ENCODE data around the gene AKR7A2.

AKR7A2 gene

DNA sequence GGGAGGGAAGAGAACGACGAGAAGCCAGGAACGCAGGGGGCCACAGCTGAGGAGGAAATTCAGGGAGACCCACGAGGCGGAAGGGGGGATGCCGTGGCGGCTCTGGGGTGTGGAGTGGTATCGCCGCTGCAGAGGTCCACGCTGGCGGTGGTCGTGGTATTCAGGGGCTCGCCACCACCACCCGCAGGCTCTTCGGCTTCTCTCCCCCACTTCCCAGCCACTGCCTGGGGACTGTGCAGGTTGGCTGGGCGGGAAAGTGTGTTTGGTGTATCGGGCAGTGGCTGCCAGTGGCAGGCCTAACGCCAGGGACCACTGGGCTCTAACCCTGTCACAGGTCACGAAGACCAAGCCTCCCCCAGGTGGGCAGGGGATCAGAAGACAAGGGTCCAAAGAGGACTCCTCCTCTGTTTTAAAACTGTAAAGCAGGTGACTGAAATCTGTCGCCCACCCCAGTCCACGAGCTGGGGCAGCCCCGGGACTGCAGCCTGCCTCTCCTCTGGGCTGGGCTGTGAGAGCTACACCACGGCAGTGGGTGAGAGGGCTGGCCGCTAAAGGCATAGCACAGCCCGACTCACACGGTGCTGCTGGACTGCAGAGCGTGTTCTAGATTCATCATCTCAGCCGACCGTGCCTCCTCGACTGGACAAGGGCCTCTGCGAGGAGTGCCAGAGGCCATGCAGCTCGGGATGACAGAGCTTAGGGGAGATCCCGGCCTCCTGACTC, 31.1 kb upstream of the AKR7A2 start:
- DNase-seq, result no peak

- DNase-seq, result no peak
Observed at GRCh38 chr1:19342062-19342750, 30.3 kb upstream of the AKR7A2 start.

DNA sequence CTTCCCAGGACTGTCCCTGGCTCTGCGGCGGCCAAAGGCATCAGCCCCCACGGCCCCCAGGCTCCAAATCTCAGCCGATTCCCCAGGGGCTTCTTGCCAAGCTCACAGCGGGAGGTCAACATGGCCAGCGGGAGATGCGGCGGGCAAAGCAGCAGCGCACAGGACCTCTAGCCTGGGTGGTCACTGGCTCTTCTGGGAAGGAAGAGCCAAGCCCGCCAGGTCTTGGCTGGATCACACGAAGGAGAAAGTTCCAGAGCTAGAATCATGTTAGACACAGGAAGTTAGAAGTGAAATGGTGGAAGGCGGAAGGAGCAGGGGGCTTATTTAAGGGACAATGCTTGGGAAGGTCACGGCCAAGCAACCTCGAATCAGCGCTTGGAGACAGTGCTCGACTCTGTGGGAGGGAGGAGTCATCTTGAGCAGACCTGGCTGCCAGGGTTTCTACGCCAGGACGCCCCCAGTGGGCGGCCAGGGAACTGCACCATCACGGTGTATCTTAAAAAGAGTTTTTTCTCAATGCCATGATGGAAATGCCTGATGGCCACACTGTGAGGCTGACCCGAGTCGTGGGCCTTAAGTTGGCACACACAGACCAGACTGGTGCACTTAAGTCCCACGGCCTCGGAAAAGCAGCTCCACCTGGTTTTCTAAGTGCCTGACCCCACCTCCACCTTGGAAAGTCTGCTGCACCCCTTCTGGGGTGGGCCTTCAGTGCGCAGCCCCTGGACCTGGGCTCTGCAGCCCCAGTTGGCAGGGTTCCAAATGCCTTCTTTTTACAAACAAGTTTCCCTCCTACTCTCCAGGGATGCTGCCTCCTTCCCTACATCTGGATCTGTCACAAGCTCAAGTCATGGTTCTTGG, 29.5 kb upstream of the AKR7A2 start:
- DNase-seq, result peak; percentile 82

DNA sequence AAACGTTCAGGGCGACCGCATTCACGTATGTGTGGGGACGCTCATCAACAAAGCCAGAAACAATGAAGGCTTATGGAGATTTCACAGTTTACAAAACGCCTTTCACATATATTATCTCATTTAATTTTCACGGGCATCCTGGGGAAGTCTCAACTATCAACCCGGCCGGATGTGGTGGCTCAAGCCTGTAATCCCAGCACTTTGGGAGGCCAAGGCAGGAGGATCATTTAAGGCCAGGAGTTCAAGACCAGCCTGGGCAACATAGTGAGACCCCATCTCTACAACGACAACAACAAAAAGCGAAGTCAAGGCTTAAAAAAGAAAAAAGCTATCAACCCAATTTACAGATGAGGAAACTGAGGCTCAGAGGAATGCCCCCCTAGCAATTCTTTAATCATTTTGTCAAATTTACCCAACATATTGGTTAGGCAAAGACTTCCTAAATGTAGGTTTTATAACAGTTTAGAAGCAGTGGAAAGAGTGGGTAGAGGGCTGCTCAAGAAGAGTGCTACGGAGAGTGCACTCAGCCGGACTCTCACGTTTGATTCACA, 28.5 kb upstream of the AKR7A2 start:
- DNase-seq, result no peak

DNA sequence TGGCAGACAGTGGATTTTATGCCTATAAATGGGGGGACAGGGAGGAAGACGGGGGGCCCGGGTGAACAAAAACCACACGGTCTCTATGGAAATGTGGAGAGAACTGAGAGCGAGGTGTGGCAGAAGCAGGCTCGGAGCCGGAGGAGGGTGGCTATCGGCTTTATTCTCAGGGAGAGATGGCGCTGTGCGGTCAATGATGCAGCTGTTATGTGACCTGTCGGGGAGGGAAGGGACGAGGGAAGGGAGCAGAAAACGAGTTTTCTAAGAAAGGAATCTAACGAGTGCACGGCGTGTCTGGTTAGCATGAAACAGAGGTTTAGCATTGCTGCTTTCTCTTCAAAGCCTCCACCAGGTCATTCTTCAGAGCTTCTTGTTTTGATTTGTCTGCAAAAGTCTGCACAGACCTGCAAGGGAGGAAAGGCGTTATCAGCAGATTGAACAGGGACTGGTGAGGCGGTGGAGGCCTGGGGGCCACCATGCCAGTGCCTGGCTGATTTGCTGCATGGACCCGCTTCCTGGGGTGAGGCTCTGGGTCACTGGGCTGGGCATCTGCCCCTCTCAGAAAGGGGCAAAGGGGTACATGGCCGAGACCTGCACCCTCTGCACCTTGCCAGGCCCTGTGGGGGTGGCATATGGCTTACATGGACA, 27.4 kb upstream of the AKR7A2 start:
- no peak for DNase-seq

DNA sequence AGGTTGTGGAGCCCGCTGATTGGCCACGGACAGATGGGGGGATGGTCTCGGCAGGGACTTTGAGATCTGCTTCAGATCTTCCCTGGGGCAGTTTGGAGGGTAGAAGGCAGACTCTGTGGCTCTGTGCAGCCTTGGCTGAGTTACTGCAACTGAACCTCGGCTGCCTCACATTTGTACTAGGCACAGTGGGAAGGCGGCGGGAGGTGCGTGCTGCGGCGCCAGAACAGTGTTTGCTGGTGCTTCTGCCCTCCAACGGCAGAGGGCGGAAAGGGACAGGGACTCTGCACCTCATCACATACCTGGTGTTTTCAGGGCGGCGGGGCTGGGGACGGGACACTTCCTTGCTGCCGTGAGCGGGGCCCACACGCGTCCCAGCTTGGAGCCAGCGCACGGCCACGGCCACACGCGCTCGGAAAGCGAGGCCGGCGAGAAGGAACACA, 26.4 kb upstream of the AKR7A2 start:
- DNase-seq, result no peak

DNA sequence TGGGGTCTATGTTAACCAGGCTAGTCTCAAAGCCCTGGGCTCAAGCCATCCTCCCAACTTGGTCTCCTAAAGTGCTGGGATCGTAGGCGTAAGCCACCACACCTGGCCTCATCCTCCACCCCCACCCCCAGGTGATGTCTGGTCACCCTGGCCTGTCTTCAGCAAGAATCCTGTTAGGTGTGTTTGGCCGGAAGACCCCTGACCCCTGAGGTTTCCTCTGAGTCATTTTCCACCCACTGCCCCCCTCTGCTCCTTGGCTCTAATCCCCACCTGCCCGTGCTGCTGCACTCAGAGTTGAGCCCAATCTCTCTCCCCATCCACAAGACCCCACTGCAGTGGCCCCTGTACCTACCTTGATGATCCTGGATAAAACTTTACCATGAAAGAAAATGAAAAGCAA, 25.3 kb upstream of the AKR7A2 start:
- no peak for DNase-seq

DNA sequence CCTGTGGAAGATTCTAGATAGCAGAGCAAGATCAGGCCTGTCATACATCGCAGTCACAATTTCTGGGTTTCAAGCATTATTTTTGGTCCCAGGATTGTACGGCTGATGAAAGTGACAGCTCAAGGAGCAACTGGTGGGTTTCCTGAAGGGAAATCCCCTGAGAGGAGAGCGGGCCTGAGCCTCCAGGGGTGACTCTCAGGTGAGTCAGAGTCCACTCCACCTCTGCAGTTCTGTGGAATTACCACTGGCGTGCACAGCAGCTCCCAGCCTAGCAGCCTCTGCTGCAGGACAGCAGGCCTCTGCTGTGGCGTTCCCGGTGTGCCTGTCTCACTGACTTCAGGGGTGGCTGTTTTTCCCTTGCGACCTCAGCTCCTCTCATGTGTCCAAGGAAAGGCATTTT, 24.6 kb upstream of the AKR7A2 start:
- DNase-seq, result peak; percentile 30

DNA sequence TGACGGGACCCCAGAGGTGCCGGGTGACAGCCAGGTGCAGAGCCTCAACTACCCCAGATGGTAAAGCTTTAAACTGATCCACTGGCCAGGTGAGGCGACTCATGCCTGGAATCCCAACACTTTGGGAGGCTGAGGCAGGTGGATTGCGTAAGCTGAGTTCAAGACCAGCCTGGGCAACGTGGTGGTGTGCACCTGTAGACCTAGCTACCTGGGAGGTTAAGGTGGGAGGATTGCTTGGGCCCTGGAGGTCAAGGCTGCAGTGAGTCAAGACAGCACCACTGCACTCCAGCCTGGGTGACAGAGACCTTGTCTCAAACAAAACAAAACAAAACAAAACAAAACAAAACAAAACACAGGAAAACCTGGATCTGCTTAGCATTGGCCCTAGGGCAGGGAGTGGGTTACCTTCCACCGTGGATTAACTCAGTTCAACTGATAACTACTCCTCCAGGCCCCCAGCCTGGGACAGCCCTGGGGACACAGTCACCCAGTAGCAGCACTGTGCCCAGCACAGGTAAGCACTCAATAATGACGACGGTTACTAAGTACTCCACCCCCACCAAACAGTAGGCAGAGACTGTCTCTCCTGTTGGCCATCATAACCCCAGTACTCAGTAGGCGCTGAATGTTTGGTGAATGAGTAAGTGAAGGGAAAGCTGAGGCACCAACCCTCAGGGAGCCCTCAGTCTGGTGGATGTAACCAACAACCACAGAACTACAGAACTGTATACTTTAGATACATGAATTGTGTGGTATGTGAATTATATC, 21.8 kb upstream of the AKR7A2 start:
- no peak for DNase-seq

DNA sequence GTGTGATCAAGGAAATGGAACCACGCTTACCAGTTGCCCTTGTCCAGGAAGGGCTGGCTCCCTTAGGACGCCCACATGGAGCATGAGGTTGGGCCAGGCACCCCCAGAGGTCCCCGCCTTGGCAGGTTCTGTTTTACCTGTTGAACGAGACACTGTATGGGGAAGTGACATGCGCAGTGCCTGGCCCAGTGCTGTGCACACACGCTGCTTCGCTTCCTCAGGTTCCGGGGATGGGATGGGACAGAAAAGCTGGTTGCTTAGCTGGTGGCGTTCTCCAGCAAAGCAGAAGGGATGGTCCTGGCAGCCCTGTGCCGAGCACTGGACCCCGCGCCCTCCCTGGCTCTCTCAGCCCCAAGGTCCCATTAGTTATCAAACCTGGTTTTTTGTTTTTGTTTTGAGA, 20.9 kb upstream of the AKR7A2 start:
- no peak for DNase-seq

GRCh38 chr1:19331262-19331878, 19.4 kb upstream of the AKR7A2 start:
- no peak for DNase-seq

GRCh38 chr1:19330449-19331135, 18.6 kb upstream of the AKR7A2 start:
- no peak for DNase-seq

GRCh38 chr1:19329611-19330010, 17.7 kb upstream of the AKR7A2 start:
- no peak for DNase-seq

DNA sequence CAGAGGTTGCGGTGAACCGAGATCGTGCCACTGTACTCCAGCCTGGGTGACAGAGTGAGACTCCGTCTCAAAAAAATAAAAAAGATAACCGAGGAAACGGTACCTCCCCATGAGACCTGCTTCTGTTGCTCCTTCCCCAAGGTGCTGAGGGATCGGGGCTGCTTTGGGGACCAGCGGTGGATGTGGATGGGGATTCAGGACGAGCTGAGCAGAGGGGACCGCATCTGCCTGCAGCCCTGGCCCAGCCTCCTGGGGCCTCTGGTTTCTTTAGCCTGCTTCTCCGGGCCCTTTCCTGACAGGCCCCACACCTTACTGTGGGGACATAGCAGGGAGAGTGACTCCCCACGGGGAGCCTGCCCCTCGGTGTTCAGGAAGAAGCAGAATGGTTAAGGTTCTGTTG, 17.2 kb upstream of the AKR7A2 start:
- DNase-seq, result no peak

- no peak for DNase-seq
Observed at GRCh38 chr1:19328486-19328885, 16.5 kb upstream of the AKR7A2 start.

DNA sequence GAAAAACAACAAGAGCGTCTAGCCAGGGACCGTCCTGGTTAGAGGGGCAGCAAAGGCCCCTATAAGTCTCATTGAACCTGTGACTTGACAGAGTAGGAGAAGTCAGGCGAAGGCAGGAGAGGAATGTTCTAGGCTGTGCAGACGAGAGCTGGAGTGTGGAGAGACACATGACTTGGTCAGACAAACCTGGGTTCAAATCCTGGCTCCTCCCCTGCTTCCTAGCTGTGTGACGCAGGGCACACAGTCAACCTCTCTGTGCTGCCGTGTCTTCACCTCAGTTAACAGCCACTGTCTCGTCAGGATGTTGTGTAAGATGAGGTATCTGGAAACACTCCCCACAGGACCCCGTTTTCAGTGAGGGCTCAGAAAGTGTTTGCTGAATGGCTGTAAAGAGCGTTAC, 15.8 kb upstream of the AKR7A2 start:
- no peak for DNase-seq

GRCh38 chr1:19327301-19327700, 15.4 kb upstream of the AKR7A2 start:
- no peak for DNase-seq

GRCh38 chr1:19326748-19327065, 14.8 kb upstream of the AKR7A2 start:
- DNase-seq, result no peak

DNA sequence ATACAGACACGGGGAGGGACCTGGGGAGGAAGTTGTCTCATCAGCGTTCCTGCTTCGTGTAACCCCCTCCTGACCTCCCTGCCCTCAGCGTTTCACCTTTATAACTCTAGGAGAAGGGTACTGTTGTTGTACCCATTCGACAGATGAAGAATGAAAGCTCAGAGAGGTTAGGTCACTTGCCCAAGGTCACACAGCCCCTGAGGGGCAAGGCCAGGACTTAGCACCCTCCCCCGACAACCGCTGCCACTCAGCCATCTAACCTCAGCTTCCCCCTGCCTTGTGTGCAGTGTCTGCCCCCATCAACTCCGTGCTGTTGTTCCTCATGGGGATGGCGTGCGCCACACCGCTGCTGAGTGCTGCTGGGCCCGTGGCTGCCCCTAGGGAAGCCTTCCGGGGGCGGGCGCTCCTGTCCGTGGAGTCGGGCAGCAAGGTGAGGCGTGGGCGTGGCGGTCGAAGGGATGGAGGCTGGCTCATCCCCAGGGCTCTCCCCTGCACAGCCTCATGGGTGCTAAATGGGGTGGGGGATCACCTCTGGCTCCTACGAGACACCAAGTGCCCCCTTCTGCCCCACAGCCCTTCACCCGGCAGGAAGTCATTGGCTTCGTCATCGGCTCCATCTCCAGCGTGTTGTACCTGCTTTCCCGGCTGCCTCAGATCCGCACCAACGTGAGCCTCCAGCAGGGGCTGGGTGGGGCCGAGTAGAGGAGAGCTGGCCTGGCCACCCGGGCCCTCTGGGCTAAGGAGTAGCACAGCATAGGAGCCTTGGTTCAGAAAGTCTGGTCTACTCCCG, 14.2 kb upstream of the AKR7A2 start:
- no peak for DNase-seq

DNA sequence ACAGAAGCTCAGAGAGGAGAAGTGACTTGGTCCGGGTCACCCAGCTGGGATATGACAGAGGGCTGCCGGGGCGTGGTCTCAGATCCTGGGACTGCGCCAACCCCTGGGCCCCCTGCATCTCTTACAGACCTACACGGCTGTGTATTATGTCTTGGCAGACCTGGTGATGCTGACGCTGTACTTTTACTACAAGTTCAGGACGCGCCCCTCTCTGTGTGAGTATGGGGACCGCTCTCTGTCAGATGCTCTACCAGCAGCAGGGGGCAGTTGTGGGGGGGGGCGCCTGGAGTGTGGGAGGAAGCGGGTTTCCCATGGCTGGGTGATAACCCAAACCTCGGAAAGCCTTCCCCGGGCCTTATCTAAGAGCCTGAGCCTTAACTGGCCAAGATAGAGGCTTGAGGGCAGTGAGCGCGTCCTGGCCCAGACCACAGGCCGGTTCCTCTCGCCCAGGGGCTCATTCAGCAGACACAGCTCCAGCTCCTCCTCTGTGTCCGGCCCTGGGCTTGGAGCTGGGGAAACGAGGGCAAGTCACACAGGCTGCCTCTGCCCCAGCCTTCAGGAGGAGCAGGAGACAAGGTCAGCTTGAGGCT, 13.5 kb upstream of the AKR7A2 start:
- DNase-seq, result no peak

Measured in activated CD4-positive, alpha-beta T cell treated with anti-CD3 and anti-CD28 coated beads, Interleukin-10, Interleukin-2, amounts not matched to agents 100 ng/mL and 50 ng/mL, durations not matched to agents 16 hours and 8 hours (primary cell).